Astrocyte (in vitro differentiated cells and primary cell): ENCODE measurements around the gene DTNA.

Experiments
- CTCF ChIP-seq: IDR thresholded peaks from 2 replicates; pipeline ENCODE4 v1.5.1; 2011; ENCODE audit warnings: low read depth, mild to moderate bottlenecking, inconsistent platforms, low read length, moderate library complexity; ENCODE audit not compliant: insufficient read depth
- EZH2 ChIP-seq: IDR thresholded peaks from 2 replicates; pipeline ENCODE4 v1.6.1; 2012; ENCODE audit warnings: mild to moderate bottlenecking, low read length, inconsistent platforms; ENCODE audit not compliant: insufficient read depth

DNA sequence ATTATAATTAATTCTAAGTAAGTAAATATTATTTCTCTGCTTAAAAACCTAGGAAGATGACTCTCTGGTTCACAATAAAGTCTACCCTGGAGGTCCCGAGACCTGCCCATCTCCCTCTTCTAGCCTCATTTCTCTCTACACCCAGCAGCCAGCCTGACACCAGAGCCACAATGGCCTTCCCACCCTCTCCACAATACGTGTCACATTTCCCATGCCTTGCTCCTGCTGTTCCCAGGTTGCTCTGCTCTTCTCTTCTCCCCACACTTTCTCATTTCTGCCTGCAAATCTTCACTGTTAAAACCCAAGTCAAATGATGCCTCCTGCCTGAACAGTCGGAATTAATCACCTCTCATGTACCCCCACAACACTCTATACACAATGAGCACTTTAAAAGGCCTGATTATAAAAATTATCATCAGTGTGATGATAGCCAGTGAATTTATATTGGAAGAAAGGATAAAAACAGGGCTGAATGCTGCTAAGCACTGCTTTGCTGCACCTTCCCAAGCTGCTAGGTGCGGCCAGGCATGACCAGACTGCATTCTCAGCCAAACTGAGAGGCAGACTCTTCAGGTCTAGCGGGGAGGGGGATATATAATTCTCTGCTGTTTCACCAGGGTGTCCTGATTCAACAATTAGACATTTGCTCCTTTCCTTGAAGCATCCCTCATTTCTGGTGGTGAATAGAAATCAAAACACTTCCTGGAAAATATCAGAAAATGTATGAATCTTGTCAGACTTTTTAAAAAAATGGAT lies 160.6 kb downstream of the DTNA start:
- TF ChIP-seq CTCF (no peak), EZH2 (no peak)
